GM19239 (cell line): ENCODE measurements around the gene ITGB2.

Source experiments
- DNase-seq: peaks from one replicate; pipeline ENCODE4 v3.0.0; 2011; ENCODE audit warnings: low spot score; ENCODE audit not compliant: insufficient read length
- FAIRE-seq: peaks from 2 replicates; lab custom pipeline; 2011; peaks lifted over from hg19 to GRCh38; lab: Jason Lieb, UNC

ITGB2 gene

DNA sequence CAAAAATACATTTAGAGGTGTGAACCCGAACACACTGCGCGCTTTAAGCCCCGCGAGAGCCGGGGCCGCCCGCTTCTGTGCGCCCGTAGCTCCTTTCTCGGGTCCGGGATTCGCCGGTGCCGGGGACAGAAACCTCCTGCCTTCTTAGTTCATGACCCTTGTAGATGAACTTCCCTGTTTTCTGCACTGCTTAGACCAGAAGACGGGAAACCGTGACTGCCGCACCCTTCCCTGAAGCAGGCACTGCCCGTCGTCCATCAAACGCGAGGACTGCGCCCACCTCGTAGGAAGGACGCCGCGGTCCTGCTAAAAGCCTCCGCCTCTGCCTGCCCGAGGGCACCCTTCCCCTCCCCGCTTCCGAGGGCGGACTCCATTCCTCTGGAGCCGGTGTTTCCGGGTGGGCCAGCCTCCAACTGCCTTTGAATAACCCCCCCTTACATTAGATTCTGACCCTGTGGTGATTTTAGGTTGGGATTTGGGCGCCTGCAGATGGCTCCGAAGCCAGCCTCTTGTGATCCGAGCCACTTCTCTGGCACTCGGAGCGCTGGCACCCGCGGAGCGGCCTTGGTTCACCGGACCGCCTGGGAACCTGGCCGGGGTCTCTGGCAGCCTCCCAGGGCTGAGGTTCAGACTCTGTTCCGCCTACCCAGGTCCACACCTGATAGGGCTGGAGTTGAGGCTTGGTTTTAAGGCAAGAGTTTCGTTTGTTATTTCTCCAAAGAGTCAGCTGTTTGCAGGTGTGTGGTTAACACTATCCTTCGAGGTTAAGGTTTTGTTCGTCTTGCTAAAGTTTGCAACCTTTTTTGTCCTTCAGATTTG lies 46.0 kb downstream of the ITGB2 start:
- DNase-seq (no peak), FAIRE-seq (peak; percentile 64)

DNA sequence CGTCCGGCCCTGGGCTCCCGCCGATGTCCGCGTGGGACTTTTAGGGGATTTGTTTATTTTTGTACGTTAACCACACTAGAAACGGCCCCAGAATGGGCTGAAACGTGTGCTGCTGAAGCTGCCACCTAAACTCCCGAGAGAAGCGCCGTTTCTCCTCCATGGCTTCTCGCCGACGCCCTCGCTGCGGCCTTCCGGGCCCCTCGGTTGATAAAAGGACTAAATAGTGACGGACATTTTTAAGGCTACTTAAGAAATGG lies 46.5 kb downstream of the ITGB2 start:
- FAIRE-seq = no peak
- no peak for DNase-seq

DNA sequence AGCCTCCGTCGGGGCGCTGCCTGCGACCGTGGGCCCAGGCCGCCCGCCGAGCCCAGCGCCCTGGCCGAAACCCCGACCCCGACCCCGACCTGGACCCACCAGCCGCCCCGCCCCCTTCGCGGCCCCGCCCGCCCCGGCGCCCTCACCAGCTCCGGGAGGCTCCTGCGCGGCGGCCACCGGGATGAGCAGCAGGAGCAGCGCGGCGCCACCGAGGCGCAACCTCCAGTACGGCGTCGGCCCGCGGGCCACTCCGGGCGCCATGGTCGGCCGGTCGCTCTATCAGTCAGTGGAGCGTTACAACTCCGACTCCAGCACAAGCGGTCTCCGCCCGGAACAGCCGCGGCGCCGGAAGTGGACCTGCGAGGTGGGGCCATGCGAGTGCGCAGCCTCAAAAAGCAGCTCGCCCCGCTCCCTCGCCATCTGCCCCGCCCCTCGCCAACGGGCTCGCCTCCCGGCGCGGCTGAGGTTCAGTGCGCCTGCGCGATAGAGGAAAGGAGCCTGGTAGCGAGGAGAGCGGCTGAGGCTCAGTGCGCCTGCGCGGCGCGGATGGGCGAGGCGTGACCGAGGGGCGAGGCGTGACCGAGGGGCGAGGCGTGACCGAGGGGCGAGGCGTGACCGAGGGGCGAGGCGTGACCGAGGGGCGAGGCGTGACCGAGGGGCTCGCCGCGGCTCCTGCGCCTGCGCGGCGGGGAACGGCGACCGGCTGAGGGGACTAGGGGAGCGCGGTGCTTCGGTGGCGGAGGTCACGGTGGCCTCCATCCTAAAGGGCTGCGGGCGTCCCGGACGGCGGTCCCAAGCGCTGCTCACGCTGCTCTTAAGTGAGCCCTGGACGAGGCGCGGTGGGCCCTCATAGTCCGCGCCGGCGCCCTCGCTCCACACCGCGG lies 47.1 kb downstream of the ITGB2 start, which contains the start of gene PTTG1IP:
TSS of gene PTTG1IP (minus strand) at position 335 of the 884 bp plus-strand sequence. CDS start at position 261, 74 bp downstream.
- FAIRE-seq (peak; percentile 91), DNase-seq (peak; percentile 97)

DNA sequence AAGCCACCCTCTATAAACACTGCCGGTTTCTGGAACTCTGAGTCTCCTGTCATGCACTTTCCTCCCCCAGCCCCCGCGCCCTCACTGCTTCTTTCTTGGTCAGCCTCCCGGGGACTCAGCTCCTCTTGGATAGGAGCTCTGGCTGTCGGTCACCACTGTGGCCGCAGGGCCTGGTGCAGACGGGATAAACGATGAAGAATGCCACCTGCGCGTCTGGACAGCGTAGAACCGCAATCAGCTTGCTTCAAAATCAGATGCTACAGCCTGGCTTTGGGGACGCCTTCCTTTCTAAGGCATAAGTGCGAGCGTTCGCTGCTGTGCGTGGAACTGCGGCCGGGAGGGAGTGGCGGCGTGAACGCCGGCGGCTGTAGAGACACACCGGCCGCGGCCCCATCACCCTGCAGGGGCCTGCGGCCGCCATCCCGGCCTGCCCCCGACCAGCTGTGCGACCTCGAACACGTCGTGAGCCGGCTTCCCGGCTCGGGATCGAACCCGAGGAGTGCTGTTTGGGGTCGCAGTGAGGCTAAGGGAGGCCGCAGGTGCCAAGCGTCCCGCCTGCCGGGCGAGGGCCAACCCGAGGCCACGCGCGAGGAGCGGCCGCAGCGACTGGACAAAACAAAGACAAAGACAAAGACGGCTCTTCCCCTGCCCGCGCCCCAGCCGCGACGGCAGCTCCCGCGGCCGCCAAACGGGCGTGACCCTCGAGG lies 47.9 kb downstream of the ITGB2 start:
- no peak for DNase-seq
- FAIRE-seq = no peak

DNA sequence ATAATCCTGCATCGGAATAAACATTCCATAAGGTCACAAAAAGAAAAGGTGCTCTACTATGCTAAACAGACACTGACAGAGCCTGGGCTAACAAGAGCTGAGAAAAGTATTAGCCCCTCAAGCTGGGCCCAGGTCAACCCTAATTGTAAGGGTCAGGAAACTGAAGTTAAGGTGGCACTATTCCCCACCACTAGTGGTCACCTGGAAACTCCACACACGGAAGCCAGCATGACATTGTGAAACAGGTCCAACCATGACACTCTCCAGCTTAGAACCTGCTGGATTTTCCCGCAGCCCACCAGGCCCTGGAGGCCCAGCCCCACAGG lies 48.4 kb downstream of the ITGB2 start:
- FAIRE-seq = no peak
- no peak for DNase-seq

- DNase-seq (no peak), FAIRE-seq (no peak)
Measured at GRCh38 chr21:44871576-44872269, 49.0 kb downstream of the ITGB2 start.

DNA sequence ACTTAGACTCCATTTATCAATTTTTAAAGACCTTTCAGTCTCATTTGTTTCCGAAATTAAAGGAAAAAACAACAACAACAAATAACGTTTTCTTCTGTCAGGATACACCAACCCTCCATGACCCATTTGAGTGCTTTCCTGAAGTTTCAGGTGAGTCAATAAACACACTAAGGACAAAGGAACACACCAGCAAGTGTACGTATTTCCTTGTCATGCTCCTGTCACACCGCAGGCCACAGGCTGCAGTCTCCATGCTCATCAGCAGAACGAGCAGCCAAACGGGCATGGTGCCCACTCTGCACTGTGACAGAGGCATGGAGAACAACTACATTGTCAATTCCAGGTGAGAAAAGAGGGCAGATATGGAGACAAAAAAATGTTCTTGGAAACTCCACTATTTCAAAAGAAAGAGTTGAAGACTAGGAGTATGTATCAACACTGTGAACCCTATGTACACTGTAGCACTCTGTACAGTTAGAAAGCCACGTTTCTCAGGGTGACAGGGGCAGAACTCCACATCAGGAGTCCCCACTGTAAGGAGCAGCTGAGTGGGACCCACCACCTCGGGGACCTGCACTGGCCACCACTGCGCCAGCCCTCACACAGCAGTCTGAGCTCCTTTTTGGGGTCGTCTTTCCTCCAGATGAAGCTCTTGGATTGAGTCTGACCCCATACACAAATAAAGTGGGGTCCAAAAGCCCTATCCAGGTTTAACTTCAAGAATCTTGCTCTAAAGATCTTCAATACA lies 49.8 kb downstream of the ITGB2 start:
- no peak for DNase-seq
- FAIRE-seq = no peak

DNA sequence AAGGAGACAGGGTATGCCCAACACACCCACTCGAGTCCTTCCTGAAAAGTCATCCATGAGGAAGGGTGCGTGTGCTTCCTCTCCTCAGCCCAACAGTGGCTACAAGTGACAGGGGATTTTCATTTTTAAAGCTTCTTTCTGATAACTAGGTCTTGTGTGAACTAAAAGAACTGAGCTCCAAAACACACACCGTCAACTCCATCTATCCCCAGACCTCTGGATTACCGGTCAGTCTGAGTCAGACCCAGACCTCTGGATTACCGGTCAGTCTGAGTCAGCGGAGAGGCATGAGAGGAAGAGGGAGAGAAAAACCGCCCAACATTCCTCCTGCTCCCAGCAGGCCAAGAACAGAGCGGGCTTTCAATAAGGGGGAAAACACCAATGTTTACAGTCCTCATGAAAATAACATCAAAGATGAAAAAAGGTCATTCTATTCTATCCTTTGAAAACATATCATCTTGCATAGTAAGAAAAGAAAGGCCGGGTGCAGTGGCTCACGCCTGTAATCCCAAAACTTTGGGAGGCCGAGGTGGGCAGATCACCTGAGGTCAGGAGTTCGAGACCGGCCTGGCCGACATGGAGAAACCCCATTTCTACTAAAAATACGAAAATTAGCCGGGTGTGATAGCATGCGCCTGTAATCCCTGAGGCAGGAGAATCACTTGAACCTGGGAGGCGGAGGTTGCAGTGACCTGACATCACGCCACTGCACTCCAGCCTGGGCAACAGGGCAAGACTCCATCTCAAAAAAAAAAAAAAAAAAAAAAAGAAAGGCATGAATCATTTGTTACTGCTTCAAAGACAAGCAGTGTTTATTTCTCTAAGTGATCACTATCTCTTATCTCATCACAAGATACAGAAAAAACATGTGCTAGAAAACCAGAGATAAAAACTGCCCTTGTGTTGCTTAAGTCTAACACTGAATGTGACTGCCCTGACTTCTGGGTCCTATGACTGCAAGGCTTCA lies 50.6 kb downstream of the ITGB2 start:
- no peak for FAIRE-seq
- DNase-seq = no peak

- no peak for FAIRE-seq
- no peak for DNase-seq
Measured at GRCh38 chr21:44868707-44869106, 52.0 kb downstream of the ITGB2 start.

- FAIRE-seq (no peak), DNase-seq (no peak)
Measured at GRCh38 chr21:44867999-44868700, 52.5 kb downstream of the ITGB2 start.

- FAIRE-seq (no peak), DNase-seq (no peak)
Measured at GRCh38 chr21:44867464-44867863, 53.2 kb downstream of the ITGB2 start.

DNA sequence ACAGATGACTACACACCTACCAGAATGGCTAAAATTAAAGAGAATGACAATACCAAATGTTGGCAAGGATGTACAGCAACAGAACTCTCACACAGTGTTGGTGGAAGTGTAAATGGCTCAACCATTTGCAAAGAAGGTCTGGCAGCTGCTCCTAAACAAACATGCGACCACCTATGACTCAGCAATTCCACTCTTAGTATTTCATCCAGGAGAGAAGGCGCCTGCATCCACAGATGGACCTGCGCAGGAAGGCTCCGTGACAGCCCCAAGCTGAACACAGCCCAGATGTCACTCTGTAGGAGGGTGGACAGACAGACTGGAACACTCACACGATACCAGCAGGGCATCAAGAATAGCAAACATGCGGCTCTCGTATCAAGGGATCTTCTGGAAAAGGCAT lies 53.9 kb downstream of the ITGB2 start:
- no peak for FAIRE-seq
- no peak for DNase-seq

GRCh38 chr21:44865561-44866280 lies 55.0 kb downstream of the ITGB2 start:
- FAIRE-seq = peak; percentile 70
- DNase-seq = no peak

- no peak for DNase-seq
- FAIRE-seq = no peak
Measured at GRCh38 chr21:44862869-44863685, 57.6 kb downstream of the ITGB2 start.

DNA sequence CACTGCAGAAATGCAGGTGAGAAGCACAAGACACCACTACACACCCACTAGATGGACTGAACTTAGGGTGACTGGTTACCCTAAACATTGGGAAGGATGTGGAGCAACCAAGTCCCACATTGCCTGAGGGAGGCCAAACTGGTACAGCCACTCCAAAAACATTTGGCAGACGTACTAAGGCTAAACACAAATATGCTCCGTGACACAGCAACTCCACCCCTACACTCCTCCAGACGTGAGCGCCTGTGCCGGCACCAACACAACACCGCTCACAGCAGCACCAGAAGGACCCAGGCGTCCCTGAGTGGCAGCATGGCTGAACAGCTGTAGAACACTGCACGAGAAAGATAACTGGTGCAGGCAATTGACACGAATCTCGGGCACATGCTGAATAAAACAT lies 61.9 kb downstream of the ITGB2 start:
- FAIRE-seq = no peak
- DNase-seq = no peak

- FAIRE-seq (no peak), DNase-seq (no peak)
Measured at GRCh38 chr21:44858291-44858690, 62.4 kb downstream of the ITGB2 start.
